Endothelial cell of umbilical vein (primary cell): ENCODE results near the gene KCNJ6.

Experiments
- EZH2 ChIP-seq: IDR thresholded peaks from 2 replicates; pipeline ENCODE4 v1.6.1; 2012; ENCODE audit warnings: borderline replicate concordance, low read depth, mild to moderate bottlenecking, moderate library complexity, low read length, inconsistent platforms; ENCODE audit not compliant: severe bottlenecking
- MYC ChIP-seq: IDR thresholded peaks from one replicate; pipeline ENCODE4 v1.6.1; 2011; ENCODE audit warnings: mild to moderate bottlenecking, low read depth, low read length
- POLR2AphosphoS5 ChIP-seq: IDR thresholded peaks from 2 replicates; pipeline ENCODE4 v1.6.1; 2012; ENCODE audit warnings: low read depth, mild to moderate bottlenecking, control low read depth, low read length, moderate library complexity; ENCODE audit not compliant: insufficient read depth
- TF ChIP-seq, protein P1 (sequence below), 2 donors: IDR thresholded peaks; 1 replicate in 1 of 2; 2 replicates in 1 of 2; pipeline ENCODE4 v1.5.1; 2011; ENCODE audit warnings: low read length in 2 of 2, mild to moderate bottlenecking in 2 of 2, moderate library complexity in 2 of 2, control low read depth in 1 of 2, inconsistent platforms in 1 of 2, low read depth in 1 of 2; ENCODE audit not compliant: insufficient read depth in 1 of 2; ENCODE audit errors: extremely low read depth in 1 of 2

DNA sequence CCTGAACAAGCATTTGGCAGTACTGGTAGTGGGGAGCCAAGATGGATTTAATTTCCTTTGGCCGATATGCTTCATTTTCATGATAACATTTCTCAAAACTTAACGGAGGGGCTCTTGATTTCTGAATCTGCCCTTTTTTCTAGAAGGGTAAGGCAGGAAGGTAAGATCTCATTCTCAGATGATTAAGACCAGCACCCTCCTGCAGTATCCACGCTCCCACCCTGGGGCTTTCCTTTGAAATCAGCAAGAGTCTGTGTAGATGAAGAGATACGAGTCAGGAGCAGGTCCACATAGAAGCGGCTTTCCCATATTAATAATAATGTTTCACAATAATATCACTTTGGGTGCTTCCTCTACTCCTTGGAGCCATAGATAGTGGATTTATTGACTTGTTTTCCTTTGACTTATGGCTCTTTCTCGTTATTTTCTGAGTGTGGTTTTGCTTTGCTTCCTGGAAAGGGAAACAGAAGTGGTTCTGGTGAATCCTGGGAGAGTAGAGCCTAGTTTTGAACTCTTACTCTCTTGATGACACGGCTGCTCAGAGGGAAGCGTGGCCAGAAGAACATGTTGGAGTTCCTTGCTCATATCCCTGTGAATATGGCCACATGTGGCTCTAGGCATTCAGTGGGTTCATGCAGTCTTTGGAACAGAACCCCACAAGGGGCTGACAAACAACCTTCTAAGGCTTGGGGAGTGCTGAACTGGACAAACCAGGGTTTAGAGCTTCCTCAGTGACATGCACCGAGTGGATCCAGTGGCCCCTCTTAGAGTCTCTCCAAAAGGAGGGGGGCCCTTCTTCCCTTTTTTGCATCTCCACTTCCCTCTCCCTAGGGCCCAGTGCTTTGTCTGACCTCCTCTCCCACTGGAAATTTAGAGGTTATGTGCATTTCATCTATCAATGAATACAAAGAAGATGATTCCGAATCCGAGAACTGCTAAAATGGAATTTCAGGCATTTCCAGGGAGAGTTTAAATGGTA is 354.0 kb downstream of the KCNJ6 start:
- TF ChIP-seq MYC (no peak), POLR2AphosphoS5 (no peak), EZH2 (no peak)
- TF ChIP-seq, protein P1, sequence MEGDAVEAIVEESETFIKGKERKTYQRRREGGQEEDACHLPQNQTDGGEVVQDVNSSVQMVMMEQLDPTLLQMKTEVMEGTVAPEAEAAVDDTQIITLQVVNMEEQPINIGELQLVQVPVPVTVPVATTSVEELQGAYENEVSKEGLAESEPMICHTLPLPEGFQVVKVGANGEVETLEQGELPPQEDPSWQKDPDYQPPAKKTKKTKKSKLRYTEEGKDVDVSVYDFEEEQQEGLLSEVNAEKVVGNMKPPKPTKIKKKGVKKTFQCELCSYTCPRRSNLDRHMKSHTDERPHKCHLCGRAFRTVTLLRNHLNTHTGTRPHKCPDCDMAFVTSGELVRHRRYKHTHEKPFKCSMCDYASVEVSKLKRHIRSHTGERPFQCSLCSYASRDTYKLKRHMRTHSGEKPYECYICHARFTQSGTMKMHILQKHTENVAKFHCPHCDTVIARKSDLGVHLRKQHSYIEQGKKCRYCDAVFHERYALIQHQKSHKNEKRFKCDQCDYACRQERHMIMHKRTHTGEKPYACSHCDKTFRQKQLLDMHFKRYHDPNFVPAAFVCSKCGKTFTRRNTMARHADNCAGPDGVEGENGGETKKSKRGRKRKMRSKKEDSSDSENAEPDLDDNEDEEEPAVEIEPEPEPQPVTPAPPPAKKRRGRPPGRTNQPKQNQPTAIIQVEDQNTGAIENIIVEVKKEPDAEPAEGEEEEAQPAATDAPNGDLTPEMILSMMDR (IDR thresholded peaks at IDR 0.05; ENCODE audit: extremely low read depth in 1 of 2, insufficient read depth in 1 of 2, low read depth in 1 of 2, low read length in 2 of 2): no peak
